Measurements from ENCODE around the gene RASSF5. TPM values are rescaled to one million over a fixed set of nuclear protein-coding genes. Genes with fewer than 3 reads are reported as not detected.

RASSF5 gene
- total and polyA plus RNA-seq, 10 of the 15 experiments (the other 5 are each of a cell fraction or from before 2014, with no cell fraction given): 14.0 to 89.6 (median 68.9) TPM

DNA sequence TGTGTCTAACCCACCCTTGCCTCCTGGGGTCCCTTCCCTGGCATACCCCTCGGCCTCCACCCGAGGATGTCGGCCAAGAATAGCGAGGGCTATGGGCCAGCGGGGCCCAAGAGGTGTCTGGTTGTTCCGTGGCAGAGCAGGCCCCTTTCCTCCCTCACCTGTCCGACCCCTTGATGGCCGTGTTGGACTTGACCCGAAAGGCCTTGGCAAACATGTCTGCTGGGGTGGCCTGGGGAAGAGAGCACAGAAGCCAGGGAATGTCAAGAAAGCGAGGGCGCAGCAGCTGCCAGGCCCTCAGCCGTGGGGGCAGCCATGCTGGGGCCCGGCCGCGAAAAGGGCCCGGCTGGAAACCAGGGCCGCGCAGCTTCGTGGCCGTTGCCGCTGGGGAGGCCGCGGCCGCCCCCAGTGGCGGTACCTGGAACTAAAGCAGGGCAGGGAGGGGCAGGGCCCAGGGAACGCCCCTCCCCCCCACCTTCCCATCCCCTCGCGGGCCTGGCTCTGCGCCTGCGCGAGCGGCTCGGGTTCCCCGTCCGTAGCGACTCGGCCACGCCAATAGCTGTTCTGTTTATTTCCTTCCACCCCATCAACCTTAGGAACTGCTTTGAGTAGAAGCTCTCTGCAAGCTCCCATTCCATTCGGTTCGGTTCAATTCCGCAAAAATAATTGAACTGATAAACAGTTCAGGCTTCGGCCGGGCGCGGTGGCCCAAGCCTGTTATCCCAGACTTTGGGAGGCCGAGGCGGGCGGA, 105.0 kb downstream of the RASSF5 start, which contains the start of gene EIF2D (continued):
- TF ChIP-seq, protein P1, sequence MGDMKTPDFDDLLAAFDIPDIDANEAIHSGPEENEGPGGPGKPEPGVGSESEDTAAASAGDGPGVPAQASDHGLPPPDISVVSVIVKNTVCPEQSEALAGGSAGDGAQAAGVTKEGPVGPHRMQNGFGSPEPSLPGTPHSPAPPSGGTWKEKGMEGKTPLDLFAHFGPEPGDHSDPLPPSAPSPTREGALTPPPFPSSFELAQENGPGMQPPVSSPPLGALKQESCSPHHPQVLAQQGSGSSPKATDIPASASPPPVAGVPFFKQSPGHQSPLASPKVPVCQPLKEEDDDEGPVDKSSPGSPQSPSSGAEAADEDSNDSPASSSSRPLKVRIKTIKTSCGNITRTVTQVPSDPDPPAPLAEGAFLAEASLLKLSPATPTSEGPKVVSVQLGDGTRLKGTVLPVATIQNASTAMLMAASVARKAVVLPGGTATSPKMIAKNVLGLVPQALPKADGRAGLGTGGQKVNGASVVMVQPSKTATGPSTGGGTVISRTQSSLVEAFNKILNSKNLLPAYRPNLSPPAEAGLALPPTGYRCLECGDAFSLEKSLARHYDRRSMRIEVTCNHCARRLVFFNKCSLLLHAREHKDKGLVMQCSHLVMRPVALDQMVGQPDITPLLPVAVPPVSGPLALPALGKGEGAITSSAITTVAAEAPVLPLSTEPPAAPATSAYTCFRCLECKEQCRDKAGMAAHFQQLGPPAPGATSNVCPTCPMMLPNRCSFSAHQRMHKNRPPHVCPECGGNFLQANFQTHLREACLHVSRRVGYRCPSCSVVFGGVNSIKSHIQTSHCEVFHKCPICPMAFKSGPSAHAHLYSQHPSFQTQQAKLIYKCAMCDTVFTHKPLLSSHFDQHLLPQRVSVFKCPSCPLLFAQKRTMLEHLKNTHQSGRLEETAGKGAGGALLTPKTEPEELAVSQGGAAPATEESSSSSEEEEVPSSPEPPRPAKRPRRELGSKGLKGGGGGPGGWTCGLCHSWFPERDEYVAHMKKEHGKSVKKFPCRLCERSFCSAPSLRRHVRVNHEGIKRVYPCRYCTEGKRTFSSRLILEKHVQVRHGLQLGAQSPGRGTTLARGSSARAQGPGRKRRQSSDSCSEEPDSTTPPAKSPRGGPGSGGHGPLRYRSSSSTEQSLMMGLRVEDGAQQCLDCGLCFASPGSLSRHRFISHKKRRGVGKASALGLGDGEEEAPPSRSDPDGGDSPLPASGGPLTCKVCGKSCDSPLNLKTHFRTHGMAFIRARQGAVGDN (IDR thresholded peaks at IDR 0.05): peak; percentile 78
- TF ChIP-seq PML (IDR thresholded peaks at IDR 0.05; ENCODE audit: low read length) (peak; percentile 93), POU2F2 (IDR thresholded peaks at IDR 0.05; ENCODE audit: borderline replicate concordance, low read depth, low read length) (peak; percentile 94), SIX5 (IDR thresholded peaks at IDR 0.05; ENCODE audit: low read depth, low read length, severe bottlenecking) (peak; percentile 74), CHD4 (IDR thresholded peaks at IDR 0.05) (no peak), BMI1 (IDR thresholded peaks at IDR 0.05; ENCODE audit: borderline replicate concordance) (no peak), NR2C1 (IDR thresholded peaks at IDR 0.05) (peak; percentile 73), SMAD1 (IDR thresholded peaks at IDR 0.05; ENCODE audit: low read depth, partially characterized antibody) (peak; percentile 28)
- TF ChIP-seq, protein P2, sequence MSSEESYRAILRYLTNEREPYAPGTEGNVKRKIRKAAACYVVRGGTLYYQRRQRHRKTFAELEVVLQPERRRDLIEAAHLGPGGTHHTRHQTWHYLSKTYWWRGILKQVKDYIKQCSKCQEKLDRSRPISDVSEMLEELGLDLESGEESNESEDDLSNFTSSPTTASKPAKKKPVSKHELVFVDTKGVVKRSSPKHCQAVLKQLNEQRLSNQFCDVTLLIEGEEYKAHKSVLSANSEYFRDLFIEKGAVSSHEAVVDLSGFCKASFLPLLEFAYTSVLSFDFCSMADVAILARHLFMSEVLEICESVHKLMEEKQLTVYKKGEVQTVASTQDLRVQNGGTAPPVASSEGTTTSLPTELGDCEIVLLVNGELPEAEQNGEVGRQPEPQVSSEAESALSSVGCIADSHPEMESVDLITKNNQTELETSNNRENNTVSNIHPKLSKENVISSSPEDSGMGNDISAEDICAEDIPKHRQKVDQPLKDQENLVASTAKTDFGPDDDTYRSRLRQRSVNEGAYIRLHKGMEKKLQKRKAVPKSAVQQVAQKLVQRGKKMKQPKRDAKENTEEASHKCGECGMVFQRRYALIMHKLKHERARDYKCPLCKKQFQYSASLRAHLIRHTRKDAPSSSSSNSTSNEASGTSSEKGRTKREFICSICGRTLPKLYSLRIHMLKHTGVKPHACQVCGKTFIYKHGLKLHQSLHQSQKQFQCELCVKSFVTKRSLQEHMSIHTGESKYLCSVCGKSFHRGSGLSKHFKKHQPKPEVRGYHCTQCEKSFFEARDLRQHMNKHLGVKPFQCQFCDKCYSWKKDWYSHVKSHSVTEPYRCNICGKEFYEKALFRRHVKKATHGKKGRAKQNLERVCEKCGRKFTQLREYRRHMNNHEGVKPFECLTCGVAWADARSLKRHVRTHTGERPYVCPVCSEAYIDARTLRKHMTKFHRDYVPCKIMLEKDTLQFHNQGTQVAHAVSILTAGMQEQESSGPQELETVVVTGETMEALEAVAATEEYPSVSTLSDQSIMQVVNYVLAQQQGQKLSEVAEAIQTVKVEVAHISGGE (CRISPR knock-in tag; IDR thresholded peaks at IDR 0.05): peak; percentile 96
- TF ChIP-seq, protein P3, sequence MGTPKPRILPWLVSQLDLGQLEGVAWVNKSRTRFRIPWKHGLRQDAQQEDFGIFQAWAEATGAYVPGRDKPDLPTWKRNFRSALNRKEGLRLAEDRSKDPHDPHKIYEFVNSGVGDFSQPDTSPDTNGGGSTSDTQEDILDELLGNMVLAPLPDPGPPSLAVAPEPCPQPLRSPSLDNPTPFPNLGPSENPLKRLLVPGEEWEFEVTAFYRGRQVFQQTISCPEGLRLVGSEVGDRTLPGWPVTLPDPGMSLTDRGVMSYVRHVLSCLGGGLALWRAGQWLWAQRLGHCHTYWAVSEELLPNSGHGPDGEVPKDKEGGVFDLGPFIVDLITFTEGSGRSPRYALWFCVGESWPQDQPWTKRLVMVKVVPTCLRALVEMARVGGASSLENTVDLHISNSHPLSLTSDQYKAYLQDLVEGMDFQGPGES (IDR thresholded peaks at IDR 0.05): no peak
- TF ChIP-seq, protein P4, sequence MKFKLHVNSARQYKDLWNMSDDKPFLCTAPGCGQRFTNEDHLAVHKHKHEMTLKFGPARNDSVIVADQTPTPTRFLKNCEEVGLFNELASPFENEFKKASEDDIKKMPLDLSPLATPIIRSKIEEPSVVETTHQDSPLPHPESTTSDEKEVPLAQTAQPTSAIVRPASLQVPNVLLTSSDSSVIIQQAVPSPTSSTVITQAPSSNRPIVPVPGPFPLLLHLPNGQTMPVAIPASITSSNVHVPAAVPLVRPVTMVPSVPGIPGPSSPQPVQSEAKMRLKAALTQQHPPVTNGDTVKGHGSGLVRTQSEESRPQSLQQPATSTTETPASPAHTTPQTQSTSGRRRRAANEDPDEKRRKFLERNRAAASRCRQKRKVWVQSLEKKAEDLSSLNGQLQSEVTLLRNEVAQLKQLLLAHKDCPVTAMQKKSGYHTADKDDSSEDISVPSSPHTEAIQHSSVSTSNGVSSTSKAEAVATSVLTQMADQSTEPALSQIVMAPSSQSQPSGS (IDR thresholded peaks at IDR 0.05; ENCODE audit: low read length): no peak
- TF ChIP-seq, protein P5, sequence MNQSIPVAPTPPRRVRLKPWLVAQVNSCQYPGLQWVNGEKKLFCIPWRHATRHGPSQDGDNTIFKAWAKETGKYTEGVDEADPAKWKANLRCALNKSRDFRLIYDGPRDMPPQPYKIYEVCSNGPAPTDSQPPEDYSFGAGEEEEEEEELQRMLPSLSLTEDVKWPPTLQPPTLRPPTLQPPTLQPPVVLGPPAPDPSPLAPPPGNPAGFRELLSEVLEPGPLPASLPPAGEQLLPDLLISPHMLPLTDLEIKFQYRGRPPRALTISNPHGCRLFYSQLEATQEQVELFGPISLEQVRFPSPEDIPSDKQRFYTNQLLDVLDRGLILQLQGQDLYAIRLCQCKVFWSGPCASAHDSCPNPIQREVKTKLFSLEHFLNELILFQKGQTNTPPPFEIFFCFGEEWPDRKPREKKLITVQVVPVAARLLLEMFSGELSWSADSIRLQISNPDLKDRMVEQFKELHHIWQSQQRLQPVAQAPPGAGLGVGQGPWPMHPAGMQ (IDR thresholded peaks at IDR 0.05; ENCODE audit: borderline replicate concordance): no peak
- TF ChIP-seq, protein P6, sequence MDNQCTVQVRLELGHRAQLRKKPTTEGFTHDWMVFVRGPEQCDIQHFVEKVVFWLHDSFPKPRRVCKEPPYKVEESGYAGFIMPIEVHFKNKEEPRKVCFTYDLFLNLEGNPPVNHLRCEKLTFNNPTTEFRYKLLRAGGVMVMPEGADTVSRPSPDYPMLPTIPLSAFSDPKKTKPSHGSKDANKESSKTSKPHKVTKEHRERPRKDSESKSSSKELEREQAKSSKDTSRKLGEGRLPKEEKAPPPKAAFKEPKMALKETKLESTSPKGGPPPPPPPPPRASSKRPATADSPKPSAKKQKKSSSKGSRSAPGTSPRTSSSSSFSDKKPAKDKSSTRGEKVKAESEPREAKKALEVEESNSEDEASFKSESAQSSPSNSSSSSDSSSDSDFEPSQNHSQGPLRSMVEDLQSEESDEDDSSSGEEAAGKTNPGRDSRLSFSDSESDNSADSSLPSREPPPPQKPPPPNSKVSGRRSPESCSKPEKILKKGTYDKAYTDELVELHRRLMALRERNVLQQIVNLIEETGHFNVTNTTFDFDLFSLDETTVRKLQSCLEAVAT (IDR thresholded peaks at IDR 0.05): peak; percentile 75; the same call in 1 of the 2 replicates
